Measurements from ENCODE around the gene LRRFIP2. TPM values are rescaled to one million over a fixed set of nuclear protein-coding genes. Genes with fewer than 3 reads are reported as not detected.
"Not testable (repeated sequence)": the region's sequence is repeated elsewhere in the genome, so short reads cannot be mapped to it uniquely, and the experiment has no call there.

The LRRFIP2 gene
- total RNA-seq, 1 donor from 2014 or later: 62.4 TPM

DNA sequence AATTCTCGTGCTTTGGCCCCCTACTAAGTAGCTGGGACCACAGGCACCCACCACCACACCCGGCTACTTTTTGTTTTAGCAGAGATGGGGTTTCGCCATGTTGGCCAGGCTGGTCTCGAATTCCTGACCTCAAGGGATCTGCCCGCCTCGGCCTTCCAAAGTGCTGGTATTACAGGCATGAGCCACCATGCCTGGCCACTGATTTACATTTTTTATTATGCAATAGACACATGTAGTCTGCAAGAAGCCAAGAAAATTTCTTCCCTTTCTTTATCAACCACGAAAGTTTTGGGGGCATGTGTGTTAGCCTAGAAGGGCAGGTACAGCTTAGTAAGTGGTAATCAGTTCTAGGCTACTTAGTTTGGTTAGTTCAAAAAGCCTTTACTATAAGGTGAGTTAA lies 51.1 kb downstream of the LRRFIP2 start:
- Histone ChIP-seq H3K79me2 (ENCODE audit: insufficient read depth, low read length) (peaks cover 11% of the 10 kb centered on the region), H3K9me3 (ENCODE audit: insufficient read depth, low read depth, low read length) (no peaks in the 10 kb centered on the region), H3K9ac (ENCODE audit: low read length) (no peak overlapping the region), H3K4me3 (ENCODE audit: insufficient read depth, low read depth, low read length) (no peak overlapping the region), H3K36me3 (ENCODE audit: insufficient read depth, low read length) (peaks cover 5% of the 10 kb centered on the region), H3K4me2 (ENCODE audit: low read length) (no peak overlapping the region), H2AFZ (ENCODE audit: low read depth, low read length) (no peak overlapping the region), H3K4me1 (ENCODE audit: insufficient read depth, low read length) (no peaks in the 10 kb centered on the region), H4K20me1 (ENCODE audit: insufficient read depth, low read length) (no peaks in the 10 kb centered on the region), H3K27ac (ENCODE audit: low read depth, low read length) (no peak overlapping the region), H3K27me3 (ENCODE audit: insufficient read depth, low read length) (no peaks in the 10 kb centered on the region)
- TF ChIP-seq, protein P1, sequence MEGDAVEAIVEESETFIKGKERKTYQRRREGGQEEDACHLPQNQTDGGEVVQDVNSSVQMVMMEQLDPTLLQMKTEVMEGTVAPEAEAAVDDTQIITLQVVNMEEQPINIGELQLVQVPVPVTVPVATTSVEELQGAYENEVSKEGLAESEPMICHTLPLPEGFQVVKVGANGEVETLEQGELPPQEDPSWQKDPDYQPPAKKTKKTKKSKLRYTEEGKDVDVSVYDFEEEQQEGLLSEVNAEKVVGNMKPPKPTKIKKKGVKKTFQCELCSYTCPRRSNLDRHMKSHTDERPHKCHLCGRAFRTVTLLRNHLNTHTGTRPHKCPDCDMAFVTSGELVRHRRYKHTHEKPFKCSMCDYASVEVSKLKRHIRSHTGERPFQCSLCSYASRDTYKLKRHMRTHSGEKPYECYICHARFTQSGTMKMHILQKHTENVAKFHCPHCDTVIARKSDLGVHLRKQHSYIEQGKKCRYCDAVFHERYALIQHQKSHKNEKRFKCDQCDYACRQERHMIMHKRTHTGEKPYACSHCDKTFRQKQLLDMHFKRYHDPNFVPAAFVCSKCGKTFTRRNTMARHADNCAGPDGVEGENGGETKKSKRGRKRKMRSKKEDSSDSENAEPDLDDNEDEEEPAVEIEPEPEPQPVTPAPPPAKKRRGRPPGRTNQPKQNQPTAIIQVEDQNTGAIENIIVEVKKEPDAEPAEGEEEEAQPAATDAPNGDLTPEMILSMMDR (IDR thresholded peaks at IDR 0.05; ENCODE audit: insufficient read depth, low read depth, low read length): no peak
- no peak for TF ChIP-seq EZH2 (IDR thresholded peaks at IDR 0.05; ENCODE audit: insufficient read depth, low read length)
- FAIRE-seq: no peak
- DNase-seq (ENCODE audit: low read depth): no peak
- peaks cover 4% of the 10 kb centered on the region for H3K36me3 Mint-ChIP-seq (ENCODE audit: low read depth, unreplicated experiment)
- no peaks in the 10 kb centered on the region for H3K9me3 Mint-ChIP-seq (ENCODE audit: unreplicated experiment)
- H3K4me3 Mint-ChIP-seq (ENCODE audit: unreplicated experiment): no peak overlapping the region
- no peaks in the 10 kb centered on the region for H3K27me3 Mint-ChIP-seq (ENCODE audit: low read depth, unreplicated experiment)
- H3K4me1 Mint-ChIP-seq (ENCODE audit: low read depth, unreplicated experiment): no peaks in the 10 kb centered on the region
- H3K27ac Mint-ChIP-seq (ENCODE audit: unreplicated experiment): no peak overlapping the region

DNA sequence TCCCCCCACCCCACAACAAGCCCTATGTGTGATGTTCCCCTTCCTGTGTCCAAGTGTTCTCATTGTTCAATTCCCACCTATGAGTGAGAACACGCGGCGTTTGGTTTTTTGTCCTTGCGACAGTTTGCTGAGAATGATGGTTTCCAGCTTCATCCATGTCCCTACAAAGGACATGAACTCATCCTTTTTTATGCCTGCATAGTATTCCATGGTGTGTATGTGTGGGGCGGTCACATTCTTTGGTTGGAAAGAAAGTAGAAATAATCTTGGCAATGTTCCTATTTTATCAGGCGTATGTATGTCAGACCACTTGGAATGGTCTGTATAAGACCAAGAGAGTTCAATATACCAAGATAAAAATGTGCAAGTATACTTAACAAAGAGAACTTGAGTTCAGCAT lies 52.3 kb downstream of the LRRFIP2 start:
- not testable (repeated sequence) for H3K27ac ChIP-seq (ENCODE audit: low read depth, low read length); H3K36me3 ChIP-seq (ENCODE audit: insufficient read depth, low read length); H3K9me3 ChIP-seq (ENCODE audit: insufficient read depth, low read depth, low read length); FAIRE-seq; H3K27me3 ChIP-seq (ENCODE audit: insufficient read depth, low read length); H3K9ac ChIP-seq (ENCODE audit: low read length); H3K9me3 Mint-ChIP-seq (ENCODE audit: unreplicated experiment); DNase-seq (ENCODE audit: low read depth); H3K27ac Mint-ChIP-seq (ENCODE audit: unreplicated experiment); H3K4me1 Mint-ChIP-seq (ENCODE audit: low read depth, unreplicated experiment); H2AFZ ChIP-seq (ENCODE audit: low read depth, low read length); H3K4me3 ChIP-seq (ENCODE audit: insufficient read depth, low read depth, low read length); H3K4me3 Mint-ChIP-seq (ENCODE audit: unreplicated experiment); H4K20me1 ChIP-seq (ENCODE audit: insufficient read depth, low read length); H3K27me3 Mint-ChIP-seq (ENCODE audit: low read depth, unreplicated experiment); H3K4me1 ChIP-seq (ENCODE audit: insufficient read depth, low read length); H3K36me3 Mint-ChIP-seq (ENCODE audit: low read depth, unreplicated experiment); H3K4me2 ChIP-seq (ENCODE audit: low read length); H3K79me2 ChIP-seq (ENCODE audit: insufficient read depth, low read length)

DNA sequence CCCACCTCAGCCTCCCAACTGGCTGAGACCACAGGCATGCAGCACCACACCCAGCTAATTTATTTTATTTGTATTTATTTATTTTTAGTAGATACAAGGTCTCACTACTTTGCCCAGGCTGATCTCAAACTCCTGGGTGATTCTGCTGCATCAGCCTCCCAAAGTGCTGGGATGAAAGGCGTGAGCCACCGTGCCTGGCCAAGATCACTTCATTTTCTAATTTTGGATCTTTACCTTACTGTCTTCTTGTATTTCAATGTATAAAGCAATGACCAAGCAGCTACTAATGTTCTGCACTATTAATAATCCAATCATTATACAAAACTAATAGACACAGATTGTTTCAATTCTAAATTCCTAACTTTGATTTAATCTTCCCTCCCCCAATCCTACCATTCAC lies 56.2 kb downstream of the LRRFIP2 start:
- Mint-ChIP-seq H3K4me1 (ENCODE audit: low read depth, unreplicated experiment) (peaks cover 3% of the 10 kb centered on the region), H3K4me3 (ENCODE audit: unreplicated experiment) (no peak overlapping the region), H3K36me3 (ENCODE audit: low read depth, unreplicated experiment) (peaks cover 7% of the 10 kb centered on the region), H3K9me3 (ENCODE audit: unreplicated experiment) (no peaks in the 10 kb centered on the region), H3K27me3 (ENCODE audit: low read depth, unreplicated experiment) (no peaks in the 10 kb centered on the region), H3K27ac (ENCODE audit: unreplicated experiment) (no peak overlapping the region)
- Histone ChIP-seq H3K9me3 (ENCODE audit: insufficient read depth, low read depth, low read length) (no peaks in the 10 kb centered on the region), H3K4me2 (ENCODE audit: low read length) (no peak overlapping the region), H3K4me3 (ENCODE audit: insufficient read depth, low read depth, low read length) (no peak overlapping the region), H3K27ac (ENCODE audit: low read depth, low read length) (no peak overlapping the region), H4K20me1 (ENCODE audit: insufficient read depth, low read length) (no peaks in the 10 kb centered on the region), H3K36me3 (ENCODE audit: insufficient read depth, low read length) (peaks cover 8% of the 10 kb centered on the region), H3K9ac (ENCODE audit: low read length) (no peak overlapping the region), H3K4me1 (ENCODE audit: insufficient read depth, low read length) (peaks cover 11% of the 10 kb centered on the region), H3K79me2 (ENCODE audit: insufficient read depth, low read length) (peaks cover 3% of the 10 kb centered on the region), H2AFZ (ENCODE audit: low read depth, low read length) (no peak overlapping the region), H3K27me3 (ENCODE audit: insufficient read depth, low read length) (no peaks in the 10 kb centered on the region)
- no peak for FAIRE-seq
- TF ChIP-seq, protein P1 (IDR thresholded peaks at IDR 0.05; ENCODE audit: insufficient read depth, low read depth, low read length): no peak
- TF ChIP-seq EZH2 (IDR thresholded peaks at IDR 0.05; ENCODE audit: insufficient read depth, low read length): no peak
- DNase-seq (ENCODE audit: low read depth): no peak
